K562 (cell line): Measurements from ENCODE around the gene GNAZ. TPM values are rescaled to one million over a fixed set of nuclear protein-coding genes. Genes with fewer than 3 reads are reported as not detected.

ENCODE experiments used
- ATAC-seq: fragments of 200-7000 bp; cut with Tn5 transposase; 3 replicates; pipeline ENCODE4 v1.9.1; 2020; ENCODE audit warnings: moderate library complexity
- BruUV-seq: library from RNA; stranded (reverse); fragments of 400-500 nt; replicated peaks from 2 replicates; lab custom pipeline; 2021; lab: Mats Ljungman, UMichigan
- CTCF ChIA-PET: fragments of 300-600 bp; formaldehyde crosslinking; extraction: SDS; loops from one replicate; lab custom pipeline; 2021; ENCODE audit warnings: low intra/inter-chr PET ratio; lab: Yijun Ruan, JAX
- POLR2A ChIA-PET: fragments of 300-600, 350-650 bp; sonication (Branson Sonifier 250); formaldehyde crosslinking; extraction: SDS; loops from one replicate; lab custom pipeline; 2021; ENCODE audit warnings: antibody characterized with exemption, inconsistent platforms; lab: Yijun Ruan, JAX
- DNase-seq, 4 experiments: peaks; one replicate each; pipeline versions ENCODE4 v3.0.0 to v3.0.0-alpha.2; 2011 to 2018; ENCODE audit warnings: low spot score in 3 of 4, mixed read lengths in 3 of 4; ENCODE audit errors: extremely low read depth in 1 of 4
- FAIRE-seq: peaks from 2 replicates; lab custom pipeline; 2011; peaks lifted over from hg19 to GRCh38; lab: Jason Lieb, UNC
- H2AFZ ChIP-seq: 2 replicates; pipeline ENCODE4 v1.6.0; 2011; ENCODE audit warnings: low read depth, low read length, control low read depth, inconsistent platforms
- H3K27ac ChIP-seq: fragments of 200-600 bp; 3 replicates; pipeline ENCODE4 v1.8.0; 2011; ENCODE audit warnings: low read depth, mild to moderate bottlenecking, control low read depth, inconsistent platforms, low read length, moderate library complexity, mixed read lengths; ENCODE audit errors: extremely low read depth
- H3K27me3 ChIP-seq, 2 experiments: fragments of 300-600 bp in 1 of 2; 2 replicates in 1 of 2; 3 replicates in 1 of 2; pipeline versions ENCODE4 v1.6.0 to v1.8.0; 2011; ENCODE audit warnings: inconsistent platforms in 2 of 2, low read length in 2 of 2, mild to moderate bottlenecking in 1 of 2, mixed read lengths in 1 of 2, moderate library complexity in 1 of 2; ENCODE audit not compliant: control insufficient read depth in 2 of 2, insufficient read depth in 2 of 2
- H3K36me3 ChIP-seq: fragments of 300-600 bp; 3 replicates; pipeline ENCODE4 v1.8.0; 2011; ENCODE audit warnings: mild to moderate bottlenecking, low read length, inconsistent platforms; ENCODE audit not compliant: control insufficient read depth, insufficient read depth
- H3K4me1 ChIP-seq, 2 experiments: fragments of 200-600 bp in 1 of 2; replicated peaks in 1 of 2; 2 replicates in 1 of 2; 3 replicates in 1 of 2; pipeline versions ENCODE4 v1.5.1 to v1.8.0; 2011; ENCODE audit warnings: inconsistent platforms in 2 of 2, low read length in 2 of 2, mild to moderate bottlenecking in 1 of 2, mixed read lengths in 1 of 2, moderate library complexity in 1 of 2; ENCODE audit not compliant: control insufficient read depth in 2 of 2, insufficient read depth in 2 of 2
- H3K4me2 ChIP-seq: 2 replicates; pipeline ENCODE4 v1.6.1; 2011; ENCODE audit warnings: low read length, control low read depth, inconsistent platforms, mixed read lengths; ENCODE audit not compliant: insufficient read depth
- H3K4me3 ChIP-seq: fragments of 200-600 bp; sonication (generic), shearing (Covaris generic); 2 replicates; pipeline ENCODE4 v1.5.1; 2016; ENCODE audit warnings: control low read depth, inconsistent platforms
- H3K79me2 ChIP-seq: fragments of 200-600 bp; 3 replicates; pipeline ENCODE4 v1.8.0; 2011; ENCODE audit warnings: low read length, inconsistent platforms; ENCODE audit not compliant: control insufficient read depth, insufficient read depth
- H3K9ac ChIP-seq, 2 experiments: 2 replicates each; pipeline versions ENCODE4 v1.6.0 to v1.6.1; 2011; ENCODE audit warnings: low read depth in 2 of 2, low read length in 2 of 2, control low read depth in 1 of 2, inconsistent platforms in 1 of 2, mild to moderate bottlenecking in 1 of 2, mixed read lengths in 1 of 2; ENCODE audit not compliant: insufficient read depth in 1 of 2
- H3K9me1 ChIP-seq: one replicate; pipeline ENCODE4 v1.6.0; 2011; ENCODE audit warnings: inconsistent platforms, mild to moderate bottlenecking, low read length, moderate library complexity; ENCODE audit not compliant: control insufficient read depth, insufficient read depth
- H3K9me3 ChIP-seq: replicated peaks from 2 replicates; pipeline ENCODE4 v1.5.1; 2011; ENCODE audit warnings: low read depth, low read length, inconsistent platforms; ENCODE audit not compliant: control insufficient read depth, insufficient read depth
- H4K20me1 ChIP-seq: replicated peaks from 2 replicates; pipeline ENCODE4 v1.6.1; 2011; ENCODE audit warnings: low read length, inconsistent platforms, mixed read lengths; ENCODE audit not compliant: control insufficient read depth, insufficient read depth
- ELF2 ChIP-seq: fragments of 250-450 bp; sonication (Bioruptor Pico); IDR thresholded peaks from 2 replicates; pipeline ENCODE4 v1.5.0; 2021; ENCODE audit warnings: mild to moderate bottlenecking
- FOXA3 ChIP-seq, 2 experiments: fragments of 450-650 bp in 1 of 2; sonication (generic) in 1 of 2; formaldehyde crosslinking; IDR thresholded peaks in 1 of 2; conservative IDR thresholded peaks in 1 of 2; 2 replicates each; pipeline versions ENCODE4 v1.4.0 to v1.8.0; 2020 to 2022; ENCODE audit warnings: mild to moderate bottlenecking in 2 of 2, missing genetic modification reagents in 1 of 2
- HDAC3 ChIP-seq: fragments of 450-650 bp; IDR thresholded peaks from 2 replicates; pipeline ENCODE4 v1.6.1; 2018; ENCODE audit warnings: borderline replicate concordance, mild to moderate bottlenecking, moderate library complexity; ENCODE audit not compliant: partially characterized antibody
- HOXB6 ChIP-seq: fragments of 250-450 bp; sonication (Bioruptor Pico); IDR thresholded peaks from 2 replicates; pipeline ENCODE4 v1.5.1; 2022; ENCODE audit warnings: mild to moderate bottlenecking, borderline replicate concordance
- MCM7 ChIP-seq, 2 experiments: fragments of 450-650 bp; IDR thresholded peaks; 2 replicates each; pipeline ENCODE4 v1.6.1; 2016 to 2018
- MIER1 ChIP-seq: fragments of 450-650 bp; IDR thresholded peaks from 2 replicates; pipeline ENCODE4 v1.6.1; 2016; ENCODE audit warnings: antibody characterized with exemption, mild to moderate bottlenecking, low read depth
- MTA3 ChIP-seq: fragments of 450-650 bp; formaldehyde crosslinking; IDR thresholded peaks from 2 replicates; pipeline ENCODE4 v1.6.1; 2017; ENCODE audit warnings: mild to moderate bottlenecking, borderline replicate concordance
- POLR2A ChIP-seq: fragments of 450-650 bp; conservative IDR thresholded peaks from 2 replicates; pipeline ENCODE4 v1.6.1; 2016
- PRDM10 ChIP-seq: fragments of 450-650 bp; IDR thresholded peaks from 2 replicates; pipeline ENCODE4 v1.6.1; 2018; ENCODE audit not compliant: partially characterized antibody
- STAT5A ChIP-seq: IDR thresholded peaks from 2 replicates; pipeline ENCODE4 v1.6.1; 2012; ENCODE audit warnings: low read length, inconsistent platforms, borderline replicate concordance
- XRCC5 ChIP-seq: fragments of 200-400 bp; formaldehyde crosslinking; IDR thresholded peaks from 2 replicates; pipeline ENCODE4 v1.6.1; 2017; ENCODE audit warnings: low read depth, mild to moderate bottlenecking, low read length
- WGBS: fragments of 100-300 bp; shearing (Covaris generic); methylation state at CpG from one replicate; pipeline ENCODE4 v1.1.6; 2016; ENCODE audit warnings: low coverage, mixed read lengths; ENCODE audit not compliant: insufficient coverage; ENCODE audit errors: missing lambda C conversion rate; 5-methylcytosine and 5-hydroxymethylcytosine counted together
- in situ Hi-C: fragments of 300-500 bp; cut with MboI; formaldehyde crosslinking; loops from 4 replicates; pipeline ENCODE4 v1.15.0; 2018; ENCODE audit warnings: inconsistent platforms, mixed read lengths
- intact Hi-C: fragments of 100-400 bp; cut with micrococcal nuclease; formaldehyde crosslinking; loops from 2 replicates; pipeline ENCODE4 v1.14.2; 2022
- polyA plus RNA-seq, 8 experiments: library from polyadenylated mRNA; depleted of rRNA in 4 of 8; stranded (reverse) in 5 of 8; unstranded in 3 of 8; fragments of >200 nt; fragmentation: Nextera tagmentation in 2 of 8; fragmentation: Illumina TruSeq in 1 of 8; extraction: Ambion mirVana in 2 of 8; extraction: Trizol in 1 of 8; gene quantifications; 2 replicates each; pipeline versions ENCODE4 v1.2.1 to v1.2.3, GENCODE V29; 2011 to 2014; ENCODE audit warnings: inconsistent platforms in 1 of 8, missing spikeins in 1 of 8
- total RNA-seq, 7 experiments: library from RNA; depleted of rRNA in 6 of 7; stranded (reverse); fragments of >200 nt in 6 of 7; fragmentation: Illumina TruSeq in 2 of 7; extraction: Trizol in 2 of 7; gene quantifications; 2 replicates each; pipeline versions ENCODE4 v1.2.1 to v1.2.3, GENCODE V29; 2011 to 2021; ENCODE audit warnings: low replicate concordance in 1 of 7
- TF ChIP-seq, protein P1 (sequence below): sonication (generic); formaldehyde crosslinking; IDR thresholded peaks from 2 replicates; pipeline ENCODE4 v1.8.0; 2022; ENCODE audit warnings: missing genetic modification reagents, mild to moderate bottlenecking, moderate library complexity, borderline replicate concordance

GNAZ gene
- total and polyA plus RNA-seq, 9 of the 15 experiments (the other 6 are each of a cell fraction or from before 2014, with no cell fraction given) = 0.04 to 0.22 (median 0.13) TPM; not detected in 3

DNA sequence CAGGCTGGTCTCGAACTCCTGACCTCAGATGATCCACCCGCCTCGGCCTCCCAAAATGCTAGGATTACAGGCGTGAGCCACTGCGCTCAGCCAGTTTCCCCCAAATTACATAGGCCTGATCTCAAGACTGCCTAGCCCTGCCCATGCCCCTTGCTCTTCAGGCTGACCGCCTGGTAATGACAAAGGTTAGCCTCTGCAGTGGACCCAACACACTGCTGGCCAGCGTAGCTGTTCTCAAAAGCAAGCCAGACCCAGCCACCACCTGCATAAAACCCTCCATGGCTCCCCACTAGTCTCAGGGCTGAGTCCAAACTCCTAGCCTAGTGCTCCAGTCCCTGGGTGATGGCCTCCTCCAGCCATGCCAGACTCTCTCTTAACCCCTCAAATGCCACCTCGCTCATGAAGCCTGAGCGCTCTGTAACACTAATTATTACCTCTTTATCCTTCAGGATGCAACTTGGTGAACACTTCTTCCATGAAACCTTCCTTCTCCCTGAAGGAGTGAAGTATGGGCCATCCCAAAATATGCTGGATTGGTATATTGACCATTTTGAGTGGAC lies 72.3 kb downstream of the GNAZ start (continued):
- TF ChIP-seq PRDM10 = no peak
- TF ChIP-seq MCM7 (IDR thresholded peaks at IDR 0.05) = no peak
- no peak for TF ChIP-seq XRCC5
- TF ChIP-seq, all 486 proteins: peak for 0

DNA sequence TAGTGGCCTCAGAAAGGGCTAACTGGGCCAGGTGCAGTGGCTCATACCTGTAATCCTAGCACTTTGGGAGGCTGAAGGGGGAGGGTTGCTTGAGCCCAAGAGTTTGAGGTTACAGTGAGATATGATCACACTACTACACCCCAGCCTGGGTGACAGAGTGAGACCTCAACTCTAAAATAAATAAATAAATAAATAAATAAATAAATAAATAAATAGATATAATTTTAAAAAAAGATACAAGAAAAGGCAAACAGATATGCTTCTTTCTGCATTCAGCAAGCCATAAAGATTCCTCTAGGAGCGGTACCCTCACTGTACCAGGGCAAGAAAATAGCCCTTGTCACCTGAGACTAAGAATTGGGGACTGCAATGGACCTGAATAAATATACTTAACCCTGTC lies 72.8 kb downstream of the GNAZ start:
- peaks cover 46% of the 10 kb centered on the region for H4K20me1 ChIP-seq
- 8% methylated on average over 1 of the region's 1 CpG for WGBS
- H3K4me3 ChIP-seq = no peak overlapping the region
- H3K9ac ChIP-seq = no peak overlapping the region
- intact Hi-C loops (no loop called here), in situ Hi-C loops (no loop called here)
- H3K27ac ChIP-seq = no peak overlapping the region
- ChIA-PET CTCF (interaction anchor here (1.2 kb wide), 1 partner anchor 139 kb away, joined by 4 read pairs; no protein-coding TSS in a partner anchor), POLR2A (interaction anchor here (0.9 to 86.5 kb wide), 6 partner anchors 10 to 58 kb away, joined by 4 to 3476 read pairs (median 21); partner anchors contain the start of gene BCR)
- no TSS peak for BruUV-seq
- H3K79me2 ChIP-seq = no peaks in the 10 kb centered on the region
- no peaks in the 10 kb centered on the region for H3K9me3 ChIP-seq
- no peak for FAIRE-seq
- no peak overlapping the region for H2AFZ ChIP-seq
- peaks cover 18 to 25% of the 10 kb centered on the region in 2 experiments for H3K27me3 ChIP-seq
- H3K4me2 ChIP-seq = no peak overlapping the region
- no peaks in the 10 kb centered on the region for H3K36me3 ChIP-seq
- peaks cover 16 to 27% of the 10 kb centered on the region in 2 experiments for H3K4me1 ChIP-seq
- peaks cover 12% of the 10 kb centered on the region for H3K9me1 ChIP-seq
- ATAC-seq = no peak
- no peak for DNase-seq
- no peak for TF ChIP-seq ELF2 (CRISPR knock-in tag)
- TF ChIP-seq, protein P1, sequence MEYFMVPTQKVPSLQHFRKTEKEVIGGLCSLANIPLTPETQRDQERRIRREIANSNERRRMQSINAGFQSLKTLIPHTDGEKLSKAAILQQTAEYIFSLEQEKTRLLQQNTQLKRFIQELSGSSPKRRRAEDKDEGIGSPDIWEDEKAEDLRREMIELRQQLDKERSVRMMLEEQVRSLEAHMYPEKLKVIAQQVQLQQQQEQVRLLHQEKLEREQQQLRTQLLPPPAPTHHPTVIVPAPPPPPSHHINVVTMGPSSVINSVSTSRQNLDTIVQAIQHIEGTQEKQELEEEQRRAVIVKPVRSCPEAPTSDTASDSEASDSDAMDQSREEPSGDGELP (CRISPR knock-in tag) = no peak
- TF ChIP-seq HDAC3 = no peak
- TF ChIP-seq MTA3 = no peak
- TF ChIP-seq STAT5A = no peak
- TF ChIP-seq MIER1 = no peak
- TF ChIP-seq FOXA3 (CRISPR knock-in tag; conservative IDR thresholded peaks at IDR 0.05 in 1 of 2, IDR thresholded peaks at IDR 0.05 in 1 of 2) = no peak
- TF ChIP-seq PRDM10 = no peak
- TF ChIP-seq HOXB6 = no peak
- TF ChIP-seq POLR2A = no peak
